Pulmonary artery endothelial cell (primary cell): ENCODE data around the gene CD3G. TPM values are rescaled to one million over a fixed set of nuclear protein-coding genes. Genes with fewer than 3 reads are reported as not detected.

Experiments used
- DNase-seq: peaks from one replicate; pipeline ENCODE4 v3.0.0-alpha.2; 2011; ENCODE audit warnings: low read depth, low spot score
- total RNA-seq: library from RNA; depleted of rRNA; stranded (reverse); fragments of >200 nt; gene quantifications from 2 replicates; pipeline ENCODE4 v1.2.3, GENCODE V29; 2014

The CD3G gene
- total RNA-seq, 1 donor from 2014 or later: not detected

DNA sequence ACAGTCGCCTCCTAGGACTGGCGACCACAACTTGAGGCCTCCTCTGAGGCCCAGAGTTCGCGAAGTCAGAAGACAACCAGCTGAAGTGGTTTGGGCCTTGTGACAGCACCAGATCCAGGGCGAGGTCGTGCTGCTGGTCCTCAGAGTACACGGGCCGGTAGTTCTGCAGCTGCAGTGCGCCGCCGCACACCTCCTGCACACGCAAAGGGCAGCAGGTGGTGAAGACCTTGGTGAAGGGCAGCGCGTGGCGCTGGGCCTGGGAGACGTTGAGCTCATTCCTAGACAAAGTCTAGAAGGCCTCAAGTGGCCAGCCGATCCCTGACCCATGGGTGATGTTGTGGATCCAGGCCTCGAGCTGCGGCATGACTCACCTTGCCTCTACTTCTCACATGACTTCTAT, 21.4 kb upstream of the CD3G start:
- no peak for DNase-seq

GRCh38 chr11:118325283-118325682, 18.9 kb upstream of the CD3G start:
- DNase-seq: no peak

DNA sequence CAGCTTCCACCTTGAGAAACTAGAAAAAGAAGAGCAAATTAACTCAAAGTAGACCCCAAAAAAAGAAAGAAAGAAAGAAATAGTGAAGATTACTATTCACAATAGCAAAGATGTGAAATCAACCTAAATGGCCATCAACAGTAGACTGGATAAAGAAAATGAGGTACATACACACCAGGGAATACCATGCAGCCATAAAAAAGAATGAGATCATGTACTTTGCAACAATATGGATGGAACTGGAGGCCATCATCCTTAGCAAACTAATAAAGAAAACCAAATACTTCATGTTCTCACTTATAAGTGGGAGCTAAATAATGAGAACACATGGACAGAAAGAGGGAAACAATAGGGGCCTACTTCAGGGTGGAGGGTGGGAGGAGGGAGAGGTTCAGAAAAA, 15.4 kb upstream of the CD3G start:
- no peak for DNase-seq

DNA sequence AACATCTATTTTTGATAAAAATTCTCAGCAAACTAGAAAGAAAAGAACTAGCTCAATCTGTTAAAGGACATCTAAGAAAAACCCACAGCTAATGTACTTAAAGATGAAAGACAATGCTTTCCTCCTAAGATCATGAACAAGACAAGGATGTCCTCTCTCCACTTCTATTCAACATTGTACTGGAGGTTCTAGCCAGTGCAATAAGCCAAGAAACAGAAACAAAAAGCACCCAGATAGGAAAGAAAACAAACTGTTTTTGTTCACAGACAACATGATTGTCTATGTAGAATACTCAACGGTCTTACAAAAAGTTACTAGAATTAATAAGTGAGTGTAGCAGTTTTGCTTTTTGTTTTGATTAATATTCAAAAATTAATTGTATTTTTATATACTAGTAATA, 9.4 kb upstream of the CD3G start:
- no peak for DNase-seq

- DNase-seq: no peak
Measured at GRCh38 chr11:118338637-118339061, 5.5 kb upstream of the CD3G start.

- no peak for DNase-seq
Measured at GRCh38 chr11:118339281-118339961, 4.7 kb upstream of the CD3G start.

DNA sequence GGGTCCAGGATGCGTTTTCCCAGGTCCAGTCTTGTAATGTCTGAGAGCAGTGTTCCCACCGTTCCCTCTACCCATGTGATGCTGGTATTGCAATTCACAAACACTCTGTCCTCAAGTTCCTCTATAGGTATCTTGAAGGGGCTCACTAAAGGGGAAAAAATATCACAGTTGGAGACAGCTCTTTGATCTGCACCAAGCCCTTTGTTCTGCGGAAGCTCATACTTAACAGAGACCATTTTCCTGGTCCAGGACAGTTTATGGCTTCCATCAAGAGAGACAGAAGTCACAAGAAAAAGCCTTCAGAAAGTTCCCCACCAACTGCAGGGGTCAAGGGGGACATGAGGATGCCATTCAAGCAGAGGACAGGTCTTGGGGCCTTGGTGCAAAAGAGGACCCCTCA, 3.7 kb upstream of the CD3G start:
- DNase-seq: no peak

GRCh38 chr11:118341261-118341660, 2.9 kb upstream of the CD3G start:
- no peak for DNase-seq

DNA sequence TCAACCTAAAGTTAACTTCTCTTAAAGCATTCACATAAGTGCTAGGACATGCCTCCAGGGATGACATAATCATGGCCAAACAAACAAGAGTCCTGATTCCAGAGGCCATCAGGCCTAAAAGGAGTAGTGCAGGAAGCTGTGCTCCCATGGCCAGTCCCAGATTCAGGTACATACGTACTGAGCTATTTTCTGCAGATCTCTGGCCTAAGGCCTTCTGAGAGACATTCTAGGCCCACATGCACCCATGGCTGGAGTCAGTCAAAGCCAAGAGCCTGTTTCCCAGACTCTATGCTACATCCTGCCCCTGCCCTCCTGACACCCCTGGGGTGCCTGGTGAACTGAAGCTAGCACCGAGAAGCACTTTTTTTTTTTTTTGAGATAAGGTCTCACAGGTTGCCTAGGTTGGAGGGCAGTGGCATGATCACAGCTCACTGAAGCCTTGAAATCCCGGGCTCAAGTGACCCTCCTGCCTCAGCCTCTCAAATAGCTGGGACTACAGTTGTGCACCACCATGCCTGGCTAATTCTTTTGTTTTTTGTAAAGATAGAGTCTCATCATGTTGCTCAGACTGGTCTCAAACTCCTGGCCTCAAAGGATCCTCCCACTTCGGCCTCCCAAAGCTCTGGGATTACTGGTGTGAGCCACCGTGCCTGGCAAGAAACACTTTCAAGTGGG, 2.2 kb upstream of the CD3G start:
- no peak for DNase-seq

GRCh38 chr11:118342503-118343161, 1.5 kb upstream of the CD3G start, which contains the start of gene CD3D:
CD3D (minus strand) TSS chr11:118342705; CDS start chr11:118342607, 98 bp downstream.
- DNase-seq: no peak

DNA sequence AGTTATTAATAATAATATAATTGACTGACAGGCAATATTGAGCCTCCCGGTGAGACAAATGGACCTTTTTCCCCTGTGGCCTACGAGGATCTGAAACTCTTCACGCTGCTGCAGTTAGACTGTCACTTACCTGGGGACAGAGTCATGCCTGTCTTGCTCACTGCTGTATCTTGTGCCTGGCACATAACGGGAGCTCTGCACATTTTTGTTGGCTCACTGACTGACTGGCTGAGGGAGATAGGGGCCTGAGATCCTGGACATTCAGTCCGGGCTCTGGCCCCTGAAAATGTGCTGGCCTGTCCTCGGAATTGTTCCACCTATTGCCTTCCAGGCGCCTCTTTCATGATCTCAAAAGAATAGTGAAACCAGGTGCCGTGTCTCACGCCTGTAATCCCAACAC, 896 bp upstream of the CD3G start:
- DNase-seq: no peak

GRCh38 chr11:118349475-118349874, 5.3 kb downstream of the CD3G start:
- no peak for DNase-seq

DNA sequence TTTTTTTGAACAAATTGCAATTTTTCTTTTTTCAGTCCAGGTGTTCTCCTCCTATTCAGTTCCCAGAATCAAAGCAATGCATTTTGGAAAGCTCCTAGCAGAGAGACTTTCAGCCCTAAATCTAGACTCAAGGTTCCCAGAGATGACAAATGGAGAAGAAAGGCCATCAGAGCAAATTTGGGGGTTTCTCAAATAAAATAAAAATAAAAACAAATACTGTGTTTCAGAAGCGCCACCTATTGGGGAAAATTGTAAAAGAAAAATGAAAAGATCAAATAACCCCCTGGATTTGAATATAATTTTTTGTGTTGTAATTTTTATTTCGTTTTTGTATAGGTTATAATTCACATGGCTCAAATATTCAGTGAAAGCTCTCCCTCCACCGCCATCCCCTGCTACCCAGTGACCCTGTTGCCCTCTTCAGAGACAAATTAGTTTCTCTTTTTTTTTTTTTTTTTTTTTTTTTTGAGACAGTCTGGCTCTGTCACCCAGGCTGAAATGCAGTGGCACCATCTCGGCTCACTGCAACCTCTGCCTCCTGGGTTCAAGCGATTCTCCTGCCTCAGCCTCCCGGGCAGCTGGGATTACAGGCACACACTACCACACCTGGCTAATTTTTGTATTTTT, 9.1 kb downstream of the CD3G start:
- DNase-seq: no peak

DNA sequence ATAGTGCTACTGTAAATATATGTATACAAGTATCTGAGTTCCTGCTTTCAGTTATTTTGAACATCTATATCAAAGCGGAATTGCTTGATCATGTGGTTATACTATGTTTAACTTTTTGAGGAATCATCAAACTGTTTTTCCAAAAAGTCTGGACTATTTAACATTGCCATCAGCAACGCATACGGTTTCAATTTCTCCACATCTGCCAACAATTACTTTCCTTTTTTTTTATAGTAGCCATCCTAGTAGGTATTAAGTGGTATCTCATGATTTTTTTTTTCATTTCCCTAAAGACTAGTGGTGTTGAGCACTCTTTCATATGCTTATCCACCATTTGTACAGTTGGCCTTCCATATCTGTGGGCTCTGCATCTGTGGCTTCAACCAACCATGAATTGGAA, 13.9 kb downstream of the CD3G start:
- DNase-seq: no peak

GRCh38 chr11:118359295-118359958, 15.3 kb downstream of the CD3G start, which contains the start of gene UBE4A:
UBE4A (plus strand) TSS chr11:118359600; CDS start chr11:118365081, 5,481 bp downstream.
- peak; percentile 78 for DNase-seq

DNA sequence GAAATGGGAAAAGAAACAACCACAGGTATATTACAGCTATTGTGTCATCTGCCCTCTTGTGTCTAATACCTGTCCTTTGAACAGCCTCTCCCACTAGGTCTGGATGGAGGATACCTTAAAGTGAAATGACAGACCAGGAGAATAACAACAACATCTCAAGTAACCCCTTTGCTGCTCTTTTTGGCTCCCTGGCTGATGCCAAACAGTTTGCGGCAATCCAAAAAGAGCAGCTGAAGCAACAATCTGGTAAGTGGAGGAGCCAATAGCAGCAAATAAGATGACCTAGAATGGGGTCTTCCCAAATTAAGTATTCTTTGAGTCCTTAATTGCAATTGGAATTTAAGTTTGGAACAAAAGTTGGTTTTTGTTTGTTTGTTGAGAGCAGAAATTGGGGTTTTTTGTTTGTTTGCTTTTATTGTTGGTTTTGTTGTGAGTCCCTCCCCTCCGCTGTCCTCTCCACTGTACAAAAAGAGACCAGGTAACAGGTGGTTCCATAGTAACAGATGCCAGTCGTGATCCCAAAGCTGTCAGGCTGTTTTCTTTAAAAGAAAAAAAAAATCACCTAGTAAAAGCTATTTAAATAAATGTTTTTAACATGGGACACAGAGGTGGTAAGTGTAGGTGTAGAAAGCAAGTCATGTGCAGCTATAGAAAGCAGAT, 20.9 kb downstream of the CD3G start:
- DNase-seq: no peak

DNA sequence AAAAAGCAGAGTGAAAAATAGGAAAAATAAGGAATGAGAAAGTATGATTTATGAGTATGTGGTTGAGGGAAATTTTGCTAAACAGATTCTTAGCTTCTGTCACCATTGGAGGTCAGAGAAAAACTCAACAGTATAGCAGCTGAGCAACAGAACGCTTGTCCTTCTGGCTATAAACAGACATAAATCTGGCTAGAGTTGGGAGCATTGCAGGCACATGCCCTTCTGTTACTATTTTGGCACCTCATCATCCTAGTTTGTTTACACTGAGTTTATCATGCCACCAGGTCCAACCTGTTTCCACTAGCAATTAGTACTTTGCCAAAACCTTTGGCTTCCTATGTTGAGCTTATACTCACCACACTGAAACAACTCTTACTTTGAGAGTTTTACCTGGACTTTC, 22.1 kb downstream of the CD3G start:
- no peak for DNase-seq

DNA sequence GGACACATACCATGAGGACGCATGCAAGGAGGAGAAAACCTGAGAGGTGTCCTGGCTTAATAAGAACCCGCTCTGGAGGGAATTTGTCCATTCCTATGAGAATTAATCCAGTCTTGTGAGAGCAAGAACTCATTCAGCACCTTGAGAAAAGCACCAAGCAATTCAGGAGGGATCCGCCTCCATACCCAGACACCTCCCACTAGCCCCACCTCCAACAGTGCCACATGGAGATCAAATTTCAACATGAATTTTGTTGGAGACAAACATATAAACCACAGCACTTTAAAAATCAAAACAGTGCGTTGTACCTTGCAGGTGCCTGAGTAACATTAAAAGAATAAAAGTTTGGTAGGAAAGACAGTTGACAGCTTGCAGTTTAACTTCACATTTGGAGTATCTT, 26.6 kb downstream of the CD3G start:
- no peak for DNase-seq

DNA sequence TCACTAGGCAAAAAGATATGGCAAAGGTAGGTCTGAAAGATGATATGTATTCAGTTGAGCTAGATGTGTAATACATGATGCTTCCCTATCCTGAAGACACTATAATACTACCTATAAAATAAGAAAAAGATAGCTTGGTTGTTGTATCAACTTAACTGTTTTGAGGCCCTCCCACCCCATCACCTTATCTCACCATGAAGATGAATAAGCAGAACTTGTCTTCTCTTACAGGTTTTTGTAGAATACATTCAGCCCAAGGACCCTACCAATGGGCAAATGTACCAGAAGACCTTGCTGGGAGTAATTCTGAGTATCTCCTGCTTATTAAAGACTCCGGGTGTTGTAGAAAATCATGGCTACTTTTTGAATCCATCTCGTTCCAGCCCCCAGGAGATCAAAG, 29.1 kb downstream of the CD3G start:
- no peak for DNase-seq

DNA sequence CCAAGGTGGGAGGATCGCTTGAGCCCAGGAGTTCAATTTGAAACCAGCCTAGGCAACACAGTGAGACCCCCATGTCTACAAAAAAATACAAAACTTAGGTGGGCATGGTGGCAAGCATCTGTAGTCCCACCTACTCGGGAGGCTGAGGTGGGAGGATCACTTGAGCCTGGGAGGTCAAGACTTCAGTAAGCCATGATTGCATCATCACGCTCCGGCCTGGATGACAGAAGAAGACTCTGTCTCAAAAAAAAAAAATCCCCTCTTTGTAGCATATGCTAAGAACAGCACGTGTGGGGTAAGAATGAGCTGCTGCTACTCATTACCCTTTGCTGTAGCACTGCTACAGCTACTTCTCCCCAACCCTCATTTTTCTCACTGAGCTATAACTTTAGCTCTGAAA, 29.7 kb downstream of the CD3G start:
- no peak for DNase-seq

DNA sequence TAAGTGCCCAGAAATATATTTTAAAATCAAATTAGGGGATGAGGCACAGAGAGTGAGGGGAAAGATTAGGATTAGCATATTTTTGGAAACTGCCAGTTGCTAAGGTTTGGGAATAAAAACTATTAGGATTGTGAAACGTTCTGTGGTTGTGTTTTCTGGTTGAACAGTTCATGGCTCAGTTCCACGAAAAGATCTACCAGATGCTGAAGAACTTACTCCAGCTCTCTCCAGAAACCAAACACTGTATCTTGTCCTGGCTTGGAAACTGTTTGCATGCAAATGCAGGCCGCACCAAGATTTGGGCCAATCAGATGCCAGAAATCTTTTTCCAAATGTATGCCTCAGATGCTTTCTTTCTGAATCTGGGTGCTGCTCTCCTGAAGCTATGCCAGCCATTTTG, 30.6 kb downstream of the CD3G start:
- DNase-seq: no peak
